Activated CD8-positive, alpha-beta memory T cell treated with anti-CD3 and anti-CD28 coated beads, Interleukin-2, amount 50 U/mL, for 1 hour (primary cell): ENCODE data around the gene GPR45.
"Not testable (repeated sequence)": the region's sequence is repeated elsewhere in the genome, so short reads cannot be mapped to it uniquely, and the experiment has no call there.

ENCODE experiments used
- DNase-seq: peaks from one replicate; pipeline ENCODE4 v3.0.0-alpha.2; 2020; ENCODE audit errors: extremely low read depth

The GPR45 gene, protein sequence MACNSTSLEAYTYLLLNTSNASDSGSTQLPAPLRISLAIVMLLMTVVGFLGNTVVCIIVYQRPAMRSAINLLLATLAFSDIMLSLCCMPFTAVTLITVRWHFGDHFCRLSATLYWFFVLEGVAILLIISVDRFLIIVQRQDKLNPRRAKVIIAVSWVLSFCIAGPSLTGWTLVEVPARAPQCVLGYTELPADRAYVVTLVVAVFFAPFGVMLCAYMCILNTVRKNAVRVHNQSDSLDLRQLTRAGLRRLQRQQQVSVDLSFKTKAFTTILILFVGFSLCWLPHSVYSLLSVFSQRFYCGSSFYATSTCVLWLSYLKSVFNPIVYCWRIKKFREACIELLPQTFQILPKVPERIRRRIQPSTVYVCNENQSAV

DNA sequence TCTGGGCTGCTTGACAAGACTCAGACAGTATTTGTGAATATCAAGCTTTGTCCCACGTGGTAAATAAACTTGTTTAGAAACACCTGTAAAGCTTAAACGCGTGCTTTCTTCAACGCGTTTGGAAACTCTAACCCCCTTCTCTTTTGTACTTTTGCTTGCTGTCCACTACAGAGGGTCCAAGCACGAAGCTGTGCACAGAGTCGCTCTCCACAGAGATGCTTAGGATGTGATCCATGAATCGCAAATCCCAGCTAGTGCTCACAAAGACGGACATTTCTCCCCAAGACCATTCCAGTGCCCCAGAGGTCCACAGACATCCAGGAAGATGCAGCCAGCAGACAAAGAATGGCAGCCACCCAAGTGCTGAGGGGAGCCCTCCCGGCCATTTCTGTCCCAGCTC is at the start of gene GPR45:
TSS of gene GPR45 (plus strand) at position 301 of the 400 bp plus-strand sequence. CDS start 116 bp downstream, outside the sequence.
- DNase-seq = no peak

DNA sequence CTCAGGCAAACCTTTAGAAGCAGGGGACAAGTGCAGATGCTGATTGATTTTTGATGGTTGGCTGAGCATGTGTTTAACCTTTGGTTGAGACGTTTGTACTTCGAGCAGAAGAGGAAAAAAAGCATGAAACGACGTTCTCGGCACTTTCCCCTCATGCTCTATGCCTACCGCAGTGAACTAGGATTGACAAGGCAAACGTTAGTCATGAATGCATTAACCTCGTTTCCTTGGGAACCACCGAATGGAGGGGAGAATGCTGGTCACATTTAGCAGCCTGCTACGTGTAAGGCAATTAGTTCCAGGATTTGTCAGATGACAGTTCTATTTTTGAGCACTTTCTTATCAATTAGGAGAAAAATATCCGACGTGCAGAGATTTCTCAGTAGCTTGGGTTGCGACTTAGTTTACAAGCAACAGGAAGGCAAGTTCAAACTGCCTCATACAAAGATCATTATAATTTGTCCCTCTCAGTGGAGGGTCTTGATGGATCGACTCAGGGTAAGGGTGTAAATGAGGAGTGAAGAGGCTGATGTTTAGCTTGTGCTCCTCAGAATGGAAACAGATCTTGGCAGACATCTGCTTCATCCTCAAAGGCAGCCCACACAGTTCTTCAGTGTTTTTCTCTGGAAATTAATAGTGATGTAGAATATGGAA is 47.4 kb upstream of the GPR45 start:
- no peak for DNase-seq

DNA sequence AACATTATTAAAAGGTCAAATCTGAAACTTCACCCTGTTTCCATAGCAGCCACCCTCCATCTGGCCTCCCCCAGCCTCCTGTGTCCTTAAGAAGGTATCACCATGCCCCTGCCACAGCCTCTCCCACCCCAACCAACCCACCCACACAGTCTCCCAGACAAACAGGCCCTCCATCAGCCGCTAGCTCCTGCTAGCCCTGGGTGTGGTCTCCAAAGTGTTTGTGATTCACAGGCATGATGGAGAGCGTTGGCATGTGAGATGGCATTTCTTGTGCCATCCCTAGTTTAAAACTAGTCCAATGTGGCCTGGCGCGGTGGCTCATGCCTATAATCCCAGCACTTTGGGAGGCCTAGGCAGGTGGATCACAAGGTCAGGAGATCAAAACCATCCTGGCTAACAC is 44.9 kb upstream of the GPR45 start:
- DNase-seq = no peak

DNA sequence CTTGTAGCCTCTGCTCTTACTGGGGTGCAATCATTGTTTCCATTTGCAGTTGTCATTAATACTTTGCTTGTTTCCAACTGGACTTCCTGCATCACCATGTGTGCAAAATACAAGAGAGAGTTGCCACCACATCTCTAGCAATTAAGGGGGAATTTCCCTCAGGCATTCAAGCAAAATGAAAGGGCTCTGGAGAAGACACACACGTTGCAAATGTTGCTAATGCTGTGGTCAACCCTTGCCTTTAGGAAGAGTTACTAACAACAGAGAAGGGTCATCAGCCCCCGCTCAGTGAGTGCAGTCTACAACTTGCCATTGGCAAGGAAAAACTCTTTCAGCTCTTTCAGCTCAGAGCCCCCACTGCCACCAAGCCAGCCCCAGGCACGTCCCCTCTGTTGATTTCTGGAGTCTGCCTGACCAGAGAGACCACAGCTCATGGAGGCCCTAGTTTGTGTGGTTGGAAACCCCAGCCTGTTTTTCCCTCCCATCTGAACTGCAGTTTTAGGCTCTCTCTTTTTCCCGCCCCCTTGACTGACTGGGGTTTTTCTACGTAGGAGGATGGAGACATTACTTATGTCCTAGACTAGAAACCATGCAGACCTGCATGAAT is 25.9 kb upstream of the GPR45 start:
- no peak for DNase-seq

DNA sequence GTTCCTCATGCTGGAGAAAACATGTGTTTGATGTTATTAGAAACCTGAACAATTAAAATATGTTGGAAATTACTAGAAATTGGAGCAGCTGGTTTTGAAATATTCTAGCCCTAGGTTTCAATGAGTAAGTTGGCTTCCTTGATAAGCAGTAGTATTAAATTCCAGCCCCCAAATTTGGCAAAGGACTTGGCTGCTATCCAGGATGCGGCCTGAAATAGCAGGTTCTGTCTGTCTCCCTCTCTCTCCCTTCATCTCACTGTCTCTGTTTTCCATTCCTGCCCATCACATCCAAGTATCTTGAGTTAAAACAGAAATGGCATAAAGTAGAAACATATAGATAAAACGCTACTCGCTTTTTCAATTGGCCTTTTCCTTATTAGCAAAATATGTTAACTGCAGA is 20.9 kb upstream of the GPR45 start:
- no peak for DNase-seq

DNA sequence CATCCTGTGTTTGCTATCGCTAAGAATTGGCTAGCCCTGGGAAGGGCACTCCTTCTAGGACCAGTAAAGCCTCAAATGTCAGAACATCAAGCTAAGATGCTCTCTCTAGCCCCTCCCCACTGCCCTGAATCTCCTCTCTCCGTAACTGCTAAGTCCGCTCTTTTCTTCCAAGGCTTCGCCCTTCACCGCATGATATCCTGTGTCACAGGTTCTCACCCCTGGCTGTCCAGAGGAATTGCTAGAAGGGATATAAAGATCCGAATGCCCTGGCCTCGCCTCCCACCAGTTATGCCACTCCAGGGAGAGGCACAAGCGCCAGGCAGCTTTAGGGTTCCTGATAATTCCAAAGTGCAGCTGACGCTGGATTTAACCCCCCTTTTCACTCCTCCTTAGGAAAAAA is 17.1 kb upstream of the GPR45 start:
- DNase-seq = no peak

DNA sequence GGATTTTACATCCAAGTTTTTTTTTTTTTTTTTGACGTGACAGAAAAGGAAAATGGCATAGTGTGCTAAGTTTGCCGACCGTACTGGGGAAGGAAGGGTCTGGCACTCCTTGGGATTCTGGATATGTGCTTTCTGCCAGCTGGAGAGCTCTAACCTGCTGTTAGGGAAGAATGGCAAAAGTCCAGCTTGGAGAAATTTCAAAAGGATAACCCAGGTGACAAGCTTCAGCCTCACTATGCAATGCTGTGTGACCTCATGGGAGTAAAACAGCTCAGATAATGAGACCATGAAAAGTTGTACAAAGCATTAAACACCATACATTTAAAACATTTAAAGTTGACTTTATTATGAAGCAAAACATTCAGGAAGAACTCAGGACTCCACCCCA is 10.3 kb upstream of the GPR45 start:
- no peak for DNase-seq

DNA sequence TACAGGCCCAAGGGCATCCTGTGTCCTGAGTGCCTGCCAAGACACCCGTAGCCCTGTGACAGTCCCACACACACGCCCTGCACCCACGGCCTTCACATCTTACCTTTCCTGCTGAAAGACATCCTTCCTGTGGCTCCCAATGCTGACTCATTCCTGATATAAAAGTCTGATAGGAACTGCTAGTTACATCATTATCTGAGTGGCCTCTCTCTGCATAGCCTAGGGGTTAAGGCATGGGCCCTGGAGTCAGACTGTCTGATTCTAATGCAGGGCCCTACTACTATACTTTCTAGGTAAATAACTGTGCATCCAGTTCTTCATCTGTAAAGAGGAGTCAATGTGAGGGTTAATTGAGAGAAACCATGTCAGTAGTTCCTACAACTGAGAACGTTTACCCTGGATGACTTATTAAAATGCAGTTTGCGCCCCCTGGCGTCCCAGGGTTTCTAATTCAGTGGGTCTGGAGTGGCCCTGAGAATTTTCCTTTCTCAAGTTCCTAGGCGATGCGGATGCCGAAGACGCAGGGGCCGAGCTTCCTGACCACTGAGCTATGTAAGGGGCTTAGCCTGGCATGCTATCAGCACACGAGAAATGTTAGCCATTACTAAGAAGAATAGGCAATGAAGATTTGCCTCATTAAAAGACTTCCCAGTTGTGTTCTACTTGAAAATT is 6.0 kb upstream of the GPR45 start:
- peak; percentile 4 for DNase-seq

DNA sequence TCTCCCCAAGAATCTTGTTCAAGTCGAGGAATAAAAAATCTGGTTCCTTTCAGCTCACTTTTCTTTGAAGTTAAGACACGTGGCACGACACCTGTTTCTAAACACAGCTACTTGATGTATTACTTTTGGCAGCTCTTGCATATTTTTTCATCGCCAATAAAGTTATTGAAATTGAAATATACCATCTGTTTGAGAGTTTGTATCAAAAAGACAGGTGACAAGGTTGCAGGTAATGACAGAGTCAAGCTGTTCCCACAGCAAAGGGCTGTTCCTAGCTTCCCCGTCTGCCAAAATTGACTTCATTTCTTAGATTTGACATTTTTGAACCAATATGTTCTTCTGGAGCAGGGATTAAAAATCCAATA is 5.5 kb upstream of the GPR45 start:
- DNase-seq = no peak

DNA sequence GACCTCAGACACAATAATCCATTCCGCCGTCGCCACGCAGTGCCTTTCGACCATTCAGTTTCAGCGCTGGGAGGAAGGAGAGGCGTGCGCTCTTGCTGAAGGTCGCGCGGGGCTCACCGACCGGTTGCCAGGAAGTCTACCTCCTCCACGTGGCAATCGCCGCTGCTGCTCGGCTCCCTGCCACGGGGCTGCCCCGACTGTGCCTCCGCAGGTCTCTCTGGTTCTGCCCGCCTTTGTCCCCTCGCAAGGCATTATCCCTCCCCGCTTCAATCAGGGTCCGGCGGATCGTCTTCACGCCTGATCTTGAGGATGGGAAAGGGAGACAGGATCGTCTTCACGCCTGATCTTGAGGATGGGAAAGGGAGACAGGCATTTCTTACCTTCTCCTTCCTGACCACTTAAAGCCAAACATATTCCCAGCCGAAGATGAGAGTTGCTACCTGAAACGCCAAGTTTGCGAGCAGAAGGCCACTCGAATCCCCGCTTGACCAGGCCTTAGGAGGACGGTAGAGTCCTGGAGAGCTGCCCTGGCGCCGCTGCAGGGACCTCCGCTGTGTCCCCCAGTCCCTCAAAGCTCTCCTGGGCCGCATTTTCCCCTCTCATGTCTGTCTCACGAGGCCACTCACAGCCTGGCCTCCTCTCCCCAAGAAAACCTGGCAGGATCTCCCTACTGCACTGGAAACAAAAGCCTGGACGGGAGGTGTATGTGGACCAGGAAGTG is 4.3 kb upstream of the GPR45 start:
- no peak for DNase-seq

DNA sequence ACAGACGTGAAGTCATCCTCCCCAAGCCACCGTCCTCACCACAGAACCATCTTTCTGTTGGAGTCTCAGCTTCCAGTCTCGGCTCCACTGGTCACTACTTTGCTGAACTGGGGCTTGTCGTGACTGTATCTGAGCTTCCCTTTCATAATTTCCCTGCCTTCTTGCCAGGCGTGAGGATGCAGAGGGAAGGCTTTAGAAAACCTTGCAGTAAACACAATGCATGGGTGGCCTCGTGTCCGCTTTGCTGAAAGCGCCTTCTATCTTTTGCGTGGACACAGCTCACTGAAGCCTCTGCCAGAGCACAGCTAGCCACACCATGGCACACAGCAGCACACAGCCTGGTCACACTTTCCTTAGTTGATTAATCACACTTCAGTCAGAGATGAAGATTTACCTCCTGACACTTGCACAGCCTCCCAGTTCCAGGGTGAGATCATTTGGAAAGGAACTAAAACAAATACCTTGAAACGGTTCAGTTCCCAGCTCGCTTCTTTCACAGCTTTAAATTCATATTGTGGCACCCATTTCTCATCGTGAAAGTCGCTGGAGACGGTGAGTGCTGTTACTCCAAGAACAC is 2.8 kb upstream of the GPR45 start:
- no peak for DNase-seq

DNA sequence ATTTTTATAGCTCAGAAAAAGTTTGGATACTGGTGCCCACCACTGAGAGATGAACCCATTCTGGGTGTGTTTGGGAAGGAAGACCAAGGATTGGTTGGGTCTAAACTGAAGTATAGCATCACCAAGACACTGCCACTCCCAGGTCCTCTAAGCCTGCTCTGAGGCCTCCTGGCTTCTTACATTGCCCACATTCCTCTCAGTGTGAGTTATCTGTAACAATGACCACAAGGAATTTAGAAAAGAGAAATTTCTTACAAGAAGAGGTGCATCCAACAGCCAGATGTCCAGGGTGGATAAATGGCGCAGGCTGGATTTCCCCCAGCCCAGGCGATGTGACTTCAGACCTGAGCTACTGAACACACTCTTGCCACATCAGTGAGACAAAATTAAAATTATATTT is 1.6 kb upstream of the GPR45 start:
- DNase-seq = no peak

DNA sequence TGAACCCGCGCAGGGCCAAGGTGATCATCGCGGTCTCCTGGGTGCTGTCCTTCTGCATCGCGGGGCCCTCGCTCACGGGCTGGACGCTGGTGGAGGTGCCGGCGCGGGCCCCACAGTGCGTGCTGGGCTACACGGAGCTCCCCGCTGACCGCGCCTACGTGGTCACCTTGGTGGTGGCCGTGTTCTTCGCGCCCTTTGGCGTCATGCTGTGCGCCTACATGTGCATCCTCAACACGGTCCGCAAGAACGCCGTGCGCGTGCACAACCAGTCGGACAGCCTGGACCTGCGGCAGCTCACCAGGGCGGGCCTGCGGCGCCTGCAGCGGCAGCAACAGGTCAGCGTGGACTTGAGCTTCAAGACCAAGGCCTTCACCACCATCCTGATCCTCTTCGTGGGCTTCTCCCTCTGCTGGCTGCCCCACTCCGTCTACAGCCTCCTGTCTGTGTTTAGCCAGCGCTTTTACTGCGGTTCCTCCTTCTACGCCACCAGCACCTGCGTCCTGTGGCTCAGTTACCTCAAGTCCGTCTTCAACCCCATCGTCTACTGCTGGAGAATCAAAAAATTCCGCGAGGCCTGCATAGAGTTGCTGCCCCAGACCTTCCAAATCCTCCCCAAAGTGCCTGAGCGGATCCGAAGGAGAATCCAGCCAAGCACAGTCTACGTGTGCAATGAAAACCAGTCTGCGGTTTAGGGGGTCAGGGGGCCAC is 897 bp downstream of the GPR45 start:
- DNase-seq = no peak

DNA sequence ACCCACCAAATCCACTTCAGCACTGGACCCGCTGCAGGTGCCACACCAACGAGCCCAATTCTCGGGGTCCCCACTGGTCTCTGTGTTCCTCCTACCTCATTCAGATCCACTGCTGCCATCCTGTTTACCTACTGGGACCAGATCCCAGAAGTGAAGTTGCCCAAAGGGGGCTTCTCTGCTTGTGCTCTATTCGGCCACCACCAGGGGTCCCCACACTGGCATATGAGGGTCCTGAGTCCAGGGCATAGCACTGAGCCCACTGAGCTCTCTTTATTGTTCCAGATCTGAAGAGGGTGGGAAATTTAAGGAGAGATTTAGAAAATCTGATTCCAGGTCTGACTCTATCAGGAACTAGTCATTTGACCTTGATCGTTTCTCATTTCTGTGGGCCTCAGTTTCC is 2.4 kb downstream of the GPR45 start:
- no peak for DNase-seq

DNA sequence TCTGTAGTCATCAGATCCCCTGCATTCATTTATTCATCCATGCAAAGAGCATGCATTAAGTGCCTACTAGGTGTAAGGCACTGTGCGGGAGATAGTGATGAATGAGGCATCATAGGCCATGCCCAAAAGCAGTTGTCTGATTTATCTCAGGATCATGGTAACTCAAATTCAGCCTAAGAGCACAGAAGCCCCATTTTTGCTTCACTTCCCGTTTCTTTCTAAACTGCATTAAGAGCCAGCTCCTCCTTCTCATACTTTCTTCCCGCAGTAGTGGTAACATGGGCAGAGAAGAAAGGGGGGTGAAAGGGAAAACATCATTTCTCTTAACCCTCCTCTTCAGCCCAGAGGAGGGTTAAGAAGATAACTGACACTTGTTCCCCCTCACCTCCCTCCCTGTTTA is 2.9 kb downstream of the GPR45 start:
- DNase-seq = no peak

DNA sequence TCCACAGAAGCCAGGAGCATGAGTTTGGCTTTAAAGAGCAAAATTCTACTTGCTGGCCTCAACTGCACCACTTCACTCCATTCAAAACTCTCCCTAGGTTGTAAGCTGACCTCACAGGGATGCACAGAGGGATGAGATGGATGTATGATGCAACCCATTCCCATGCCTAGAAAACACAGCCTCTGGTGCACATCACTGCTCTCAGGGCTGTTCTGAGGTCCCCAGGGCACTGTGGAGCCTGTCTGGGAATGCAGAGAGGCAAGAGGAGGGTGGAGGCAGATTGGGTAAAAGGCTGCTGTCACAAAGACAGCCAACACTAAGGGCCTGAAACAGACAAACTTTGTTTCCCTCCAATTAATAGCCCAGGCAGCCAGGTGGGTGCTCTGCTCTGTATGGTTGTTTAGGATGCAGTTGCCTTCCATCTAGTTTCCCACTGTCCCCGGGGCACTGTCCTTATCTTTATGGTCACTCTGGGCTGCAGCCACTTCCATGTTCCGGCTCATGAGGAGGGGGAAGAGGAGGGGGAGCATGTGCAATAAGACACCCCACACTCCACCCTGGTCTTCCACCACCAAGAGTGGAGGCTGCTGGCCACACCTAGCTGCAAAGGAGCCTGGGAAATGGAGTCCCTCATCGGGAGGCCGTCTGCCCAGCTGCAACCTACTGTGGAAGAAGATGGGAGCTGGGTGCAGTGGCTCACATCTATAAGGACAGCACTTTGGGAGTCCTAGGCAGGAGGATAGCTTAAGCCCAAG is 7.0 kb downstream of the GPR45 start:
- DNase-seq = no peak

DNA sequence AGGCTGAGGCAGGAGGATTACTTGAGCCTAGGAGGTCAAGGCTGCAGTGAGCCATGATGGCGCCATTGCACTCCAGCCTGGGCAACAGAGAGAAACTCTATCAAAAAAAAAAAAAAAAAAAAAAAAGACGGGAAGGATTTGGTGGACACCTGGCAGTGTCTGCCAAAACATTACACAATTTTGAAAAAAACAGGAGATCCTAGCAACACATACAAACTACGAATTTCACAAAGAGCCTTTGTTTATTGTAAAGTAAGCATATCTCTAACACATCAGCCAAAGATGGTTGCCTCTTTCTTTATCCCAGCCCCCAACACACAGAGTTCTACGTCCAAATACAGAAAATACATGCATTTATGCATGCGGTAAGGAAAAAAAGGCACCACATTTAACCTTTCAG is 7.6 kb downstream of the GPR45 start:
- no peak for DNase-seq

DNA sequence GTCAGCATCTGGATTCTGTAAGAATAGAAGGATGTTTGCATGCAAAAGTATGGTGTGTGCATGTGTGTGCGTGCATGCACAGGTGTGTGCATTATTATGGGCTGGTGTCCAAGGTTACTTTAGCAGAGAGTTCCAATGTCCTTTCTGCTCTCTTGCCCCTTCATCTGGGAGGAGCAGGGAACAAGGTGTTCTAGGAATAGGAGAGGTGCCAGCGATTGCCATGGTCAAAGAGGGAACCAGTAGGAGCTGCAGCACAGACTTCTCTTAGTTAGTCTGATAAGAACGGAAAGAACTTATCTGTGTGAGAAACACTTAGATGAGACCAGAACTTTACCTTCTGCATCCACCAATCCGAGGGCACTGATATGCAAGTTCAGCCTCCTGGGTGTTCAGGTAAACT is 8.3 kb downstream of the GPR45 start:
- no peak for DNase-seq

DNA sequence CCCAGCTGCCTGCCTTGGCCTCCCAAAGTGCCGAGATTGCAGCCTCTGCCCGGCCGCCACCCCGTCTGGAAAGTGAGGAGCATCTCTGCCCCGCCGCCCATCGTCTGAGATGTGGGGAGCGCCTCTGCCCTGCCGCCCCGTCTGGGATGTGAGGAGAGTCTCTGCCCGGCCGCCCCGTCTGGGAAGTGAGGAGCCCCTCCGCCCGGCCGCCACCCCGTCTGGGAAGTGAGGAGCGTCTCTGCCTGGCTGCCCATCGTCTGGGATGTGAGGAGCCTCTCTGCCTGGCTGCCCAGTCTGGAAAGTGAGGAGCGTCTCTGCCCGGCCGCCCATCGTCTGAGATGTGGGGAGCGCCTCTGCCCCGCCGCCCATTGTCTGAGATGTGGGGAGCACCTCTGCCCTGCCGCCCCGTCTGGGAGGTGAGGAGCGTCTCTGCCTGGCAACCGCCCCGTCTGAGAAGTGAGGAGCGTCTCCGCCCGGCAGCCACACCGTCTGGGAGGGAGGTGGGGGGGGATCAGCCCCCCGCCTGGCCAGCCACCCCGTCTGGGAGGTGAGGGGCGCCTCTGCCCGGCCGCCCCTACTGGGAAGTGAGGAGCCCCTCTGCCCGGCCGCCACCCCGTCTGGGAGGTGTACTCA is 9.6 kb downstream of the GPR45 start:
- not testable (repeated sequence) for DNase-seq

DNA sequence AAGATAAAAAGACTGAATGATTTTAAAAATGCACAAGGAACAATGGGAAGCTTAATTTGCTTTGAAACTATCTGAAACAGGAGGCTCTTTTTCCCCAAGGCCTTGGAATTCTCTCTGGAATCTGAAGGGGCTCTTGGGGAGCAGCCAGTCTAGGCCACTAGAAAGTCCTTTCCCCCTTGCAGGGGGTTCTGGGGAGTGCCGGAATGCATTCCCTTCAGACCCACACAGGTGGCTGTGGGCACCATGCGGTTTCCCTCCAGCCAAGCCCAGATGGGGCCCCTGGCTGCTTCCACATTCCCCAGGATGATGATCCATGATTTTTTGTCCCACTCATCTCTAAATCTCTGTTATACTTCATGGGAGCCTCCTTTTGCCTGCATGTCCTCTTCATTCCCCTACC is 10.7 kb downstream of the GPR45 start:
- DNase-seq = no peak
